ENCODE results near the gene SDHAF2. TPM values are rescaled to one million over a fixed set of nuclear protein-coding genes. Genes with fewer than 3 reads are reported as not detected.

Gene SDHAF2
- total and polyA plus RNA-seq, 2 of the 4 experiments (the other 2 are of a cell fraction), result 50.4 to 91.1 TPM

- Histone ChIP-seq H3K27me3 (ENCODE audit: control insufficient read depth, insufficient read depth, low read length) (no peaks in the 10 kb centered on the region), H3K56ac (ENCODE audit: extremely low read depth, insufficient read depth, low read length) (no peak overlapping the region), H3K36me3 (ENCODE audit: control insufficient read depth, insufficient read depth, low read length) (peaks cover 70% of the 10 kb centered on the region), H3K4me1 (ENCODE audit: control insufficient read depth, insufficient read depth, low read length) (no peaks in the 10 kb centered on the region), H3K9me3 (ENCODE audit: control insufficient read depth, insufficient read depth, low read length) (no peaks in the 10 kb centered on the region), H4K91ac (ENCODE audit: insufficient read depth, low read depth, low read length) (no peak overlapping the region), H2BK120ac (ENCODE audit: low read depth, low read length) (no peak overlapping the region), H3K18ac (ENCODE audit: low read depth, low read length) (no peak overlapping the region), H4K20me1 (ENCODE audit: insufficient read depth, low read length) (peaks cover 33% of the 10 kb centered on the region), H3K79me1 (ENCODE audit: low read depth in 1 of 2, low read length in 2 of 2) (peaks cover 9 to 39% of the 10 kb centered on the region in 2 experiments), H2AFZ (replicated peaks; ENCODE audit: low read length, poor library complexity) (no peak overlapping the region), H3K4me3 (ENCODE audit: insufficient read depth, low read depth, low read length) (no peak overlapping the region), H3K9me1 (ENCODE audit: insufficient read depth, low read length) (no peaks in the 10 kb centered on the region), H4K8ac (ENCODE audit: low read depth in 2 of 2, low read length in 2 of 2) (no peak overlapping the region), H2BK20ac (ENCODE audit: low read depth, low read length) (no peak overlapping the region), H3K9ac (ENCODE audit: low read depth, low read length) (no peak overlapping the region), H3K27ac (ENCODE audit: insufficient read depth, low read length) (no peak overlapping the region), H3K14ac (replicated peaks; ENCODE audit: low read depth, low read length) (no peak overlapping the region), H2BK5ac (ENCODE audit: low read depth, low read length, poor library complexity, severe bottlenecking) (no peak overlapping the region), H3K23ac (ENCODE audit: low read depth, low read length) (no peak overlapping the region), H2AK5ac (ENCODE audit: low read depth, low read length) (no peak overlapping the region), H3K4me2 (ENCODE audit: low read depth, low read length) (no peak overlapping the region), H2BK15ac (ENCODE audit: low read depth, low read length) (no peak overlapping the region), H3K4ac (ENCODE audit: low read depth, low read length) (no peak overlapping the region), H4K5ac (ENCODE audit: low read depth, low read length) (no peak overlapping the region), H2AK9ac (replicated peaks; ENCODE audit: low read depth, low read length, poor library complexity) (no peak overlapping the region)
- no TSS peak for BruUV-seq (replicated peaks)
- in situ Hi-C loops (cut with MboI; ENCODE audit: low sequenced_read_pairs), result no loop called here
- CTCF ChIA-PET, result no interaction called here
- ATAC-seq (ENCODE audit: low read depth), result no peak
- no peak for TF ChIP-seq RFX5 (IDR thresholded peaks at IDR 0.05; ENCODE audit: low read depth, low read length)
- no peak for TF ChIP-seq MAFK (IDR thresholded peaks at IDR 0.05; ENCODE audit: low read depth, low read length)
- TF ChIP-seq BHLHE40 (IDR thresholded peaks at IDR 0.05; ENCODE audit: low read depth, low read length), result no peak
- TF ChIP-seq ELK1 (IDR thresholded peaks at IDR 0.05; ENCODE audit: borderline replicate concordance, low read depth, low read length), result no peak
- dilution Hi-C loops (cut with HindIII; ENCODE audit: low sequenced_read_pairs, unreplicated experiment), result no loop called here
- DNase-seq, result no peak
- 100% methylated on average over 1 of the region's 6 CpGs; no CpG with 5 or more reads in 1 of the 2 experiments for WGBS, 2 experiments (ENCODE audit: extremely low coverage in 2 of 2, insufficient read length in 1 of 2)
- intact Hi-C loops (cut with micrococcal nuclease), result no loop called here
- POLR2A ChIA-PET (ENCODE audit: unreplicated experiment), result no interaction called here
Measured at GRCh38 chr11:61415381-61415780, 14.5 kb upstream of the SDHAF2 start.
